NCI-H510A (cell line): ENCODE data around the gene ANKRD13D.

Experiments
- DNase-seq: peaks from one replicate; lab custom pipeline; 2025; lab: John Stamatoyannopoulos, UW

Gene ANKRD13D

GRCh38 chr11:67261946-67262681 lies 27.0 kb upstream of the ANKRD13D start:
- no peak for DNase-seq

DNA sequence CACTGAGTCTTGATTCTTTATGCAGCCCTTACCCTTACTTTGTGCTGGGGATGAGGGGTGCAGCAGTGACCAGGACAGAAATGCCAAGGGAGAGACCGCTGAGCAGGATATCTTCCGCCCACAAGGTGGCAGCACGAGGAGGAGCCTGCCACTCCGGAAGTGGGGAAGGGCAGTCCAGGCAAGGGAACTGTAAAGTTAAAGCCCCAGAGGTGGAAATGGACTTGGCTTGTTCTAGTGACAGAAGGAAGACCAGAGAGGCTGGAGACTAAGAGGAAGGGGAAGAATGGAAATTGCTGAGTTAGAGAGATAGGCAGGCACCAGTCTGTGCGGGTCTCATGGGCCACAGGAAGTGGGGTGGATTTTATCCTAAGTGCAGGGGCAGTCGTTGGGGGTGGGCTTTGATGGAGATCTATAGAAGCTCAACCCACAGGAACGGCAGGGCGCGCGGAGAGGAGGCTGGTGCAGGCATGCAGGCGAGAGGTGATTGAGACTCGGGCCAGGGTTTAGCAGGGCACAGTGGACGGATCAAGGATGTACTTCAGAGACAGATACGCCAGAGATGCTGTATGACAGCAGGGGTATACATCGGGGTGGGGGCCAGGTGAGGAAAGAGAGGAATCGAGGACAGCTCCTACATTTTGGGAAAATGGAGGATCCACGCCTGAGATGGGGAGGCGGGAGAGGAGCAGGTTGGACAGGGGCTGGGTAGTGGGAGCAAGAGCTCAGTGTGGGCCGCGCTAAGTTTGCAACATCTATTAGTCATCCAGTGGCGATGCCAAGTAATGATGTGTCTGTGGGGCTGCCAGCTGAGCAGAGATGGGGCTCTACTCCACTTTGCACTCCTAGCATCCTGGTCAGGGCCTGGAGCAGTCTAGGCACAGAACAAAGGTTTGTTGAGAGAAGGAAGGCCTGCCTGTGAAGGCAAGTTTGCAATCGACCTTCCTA lies 26.1 kb upstream of the ANKRD13D start:
- DNase-seq: peak; percentile 81

DNA sequence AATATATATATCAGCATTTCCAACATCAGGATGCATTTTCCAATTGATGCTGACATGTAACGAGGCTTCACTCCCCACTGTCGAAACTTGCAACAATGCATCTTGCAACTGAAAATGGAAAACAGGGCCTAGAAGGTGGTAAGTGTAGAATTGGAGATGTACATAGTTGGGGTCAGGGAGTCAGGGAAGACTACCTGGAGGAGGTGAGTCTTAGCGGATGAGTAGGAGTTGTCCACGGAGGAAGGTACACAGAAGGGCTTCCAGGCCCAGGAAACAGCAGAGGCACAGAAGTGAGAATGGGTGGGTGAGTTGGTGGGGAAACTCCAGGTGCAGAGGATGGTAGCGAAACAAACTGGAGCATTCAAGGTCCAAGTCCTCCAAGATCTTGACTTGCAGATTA lies 24.8 kb upstream of the ANKRD13D start:
- DNase-seq: no peak

GRCh38 chr11:67264877-67265632 lies 24.0 kb upstream of the ANKRD13D start:
- no peak for DNase-seq

GRCh38 chr11:67265633-67266448 lies 23.3 kb upstream of the ANKRD13D start:
- DNase-seq: peak; percentile 63

DNA sequence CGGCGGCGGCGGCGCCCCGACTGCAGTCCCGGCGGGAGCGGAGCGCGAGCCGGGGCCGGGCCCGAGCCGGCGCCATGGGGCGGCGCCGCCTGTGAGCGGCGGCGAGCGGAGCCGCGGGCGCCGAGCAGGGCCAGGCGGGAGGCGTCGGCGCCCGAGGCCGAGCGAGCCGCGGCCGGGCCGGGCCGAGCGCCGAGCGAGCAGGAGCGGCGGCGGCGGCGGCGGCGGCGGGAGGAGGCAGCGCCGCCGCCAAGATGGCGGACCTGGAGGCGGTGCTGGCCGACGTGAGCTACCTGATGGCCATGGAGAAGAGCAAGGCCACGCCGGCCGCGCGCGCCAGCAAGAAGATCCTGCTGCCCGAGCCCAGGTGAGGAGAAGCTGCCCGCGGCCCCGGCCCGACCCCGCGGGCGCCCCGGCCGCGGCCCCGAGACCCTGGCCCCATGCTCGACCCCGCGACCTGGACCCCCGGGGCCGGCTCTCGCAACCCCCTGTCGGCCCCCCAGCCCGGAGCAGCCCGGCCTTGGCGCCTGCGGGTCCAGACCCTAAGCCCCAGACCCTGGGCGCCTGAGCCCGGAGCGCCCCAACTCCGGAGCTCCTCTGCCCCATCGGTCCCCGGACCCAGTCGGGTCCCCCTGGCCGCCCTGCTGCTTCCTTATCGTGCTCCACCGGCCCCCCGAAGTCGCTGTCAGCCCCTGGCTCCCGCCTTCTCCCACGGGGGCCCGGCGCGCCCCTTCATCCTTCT lies 22.5 kb upstream of the ANKRD13D start, which contains the start of gene GRK2:
Gene GRK2, plus strand, starts transcription at position 25 of the 739 bp plus-strand sequence. Its CDS starts 227 bp downstream, at position 252.
- peak; percentile 62 for DNase-seq

DNA sequence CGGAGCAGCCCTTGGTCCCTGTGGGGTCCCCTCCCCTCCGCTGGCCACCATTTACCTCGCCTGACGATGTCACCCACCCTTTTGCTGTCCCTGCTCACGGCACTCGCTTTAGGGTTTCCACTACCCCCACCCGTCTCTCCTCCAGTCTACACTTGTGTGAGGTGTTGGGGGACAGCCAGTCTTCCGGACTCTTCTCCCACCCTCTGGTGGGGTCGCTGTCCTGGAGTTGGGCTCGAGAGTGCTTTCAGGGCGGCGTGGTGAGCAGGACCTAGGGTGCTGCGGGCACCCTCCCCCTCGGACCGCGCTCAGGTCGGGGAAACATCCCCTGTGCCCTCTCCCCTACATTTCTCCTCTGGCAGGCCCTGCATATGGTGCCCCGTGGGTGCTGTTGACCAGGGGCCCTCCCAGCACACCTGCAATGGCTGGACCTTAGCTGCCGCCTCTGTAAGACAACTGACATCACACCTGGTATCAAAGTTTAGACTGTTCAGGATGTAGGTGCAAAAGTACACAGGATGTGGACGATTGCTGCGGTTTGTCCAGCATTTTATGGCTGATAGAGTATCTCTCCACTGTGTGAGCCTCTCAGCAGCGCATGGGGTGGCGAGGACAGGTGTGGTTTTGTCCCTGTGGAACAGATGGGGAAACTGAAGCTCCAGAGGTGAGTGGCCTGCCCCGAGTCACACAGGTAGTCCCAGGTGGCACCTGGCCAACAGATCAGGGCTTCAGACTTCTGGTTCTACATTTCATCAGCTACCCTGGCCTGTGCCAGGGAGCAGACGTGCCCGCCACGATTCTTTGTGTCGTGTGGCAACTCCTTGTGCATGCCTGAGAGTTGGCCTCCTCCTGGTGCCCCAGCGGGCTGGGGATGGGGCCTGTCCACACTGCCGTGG lies 21.7 kb upstream of the ANKRD13D start:
- DNase-seq: peak; percentile 70

GRCh38 chr11:67268081-67268961 lies 20.8 kb upstream of the ANKRD13D start:
- DNase-seq: no peak

- DNase-seq: no peak
Measured at GRCh38 chr11:67268962-67269268, 20.2 kb upstream of the ANKRD13D start.

- DNase-seq: no peak
Measured at GRCh38 chr11:67269401-67270255, 19.5 kb upstream of the ANKRD13D start.

GRCh38 chr11:67270256-67271204 lies 18.6 kb upstream of the ANKRD13D start:
- no peak for DNase-seq

GRCh38 chr11:67271205-67271540 lies 17.9 kb upstream of the ANKRD13D start:
- DNase-seq: no peak

GRCh38 chr11:67271541-67272284 lies 17.4 kb upstream of the ANKRD13D start:
- no peak for DNase-seq

DNA sequence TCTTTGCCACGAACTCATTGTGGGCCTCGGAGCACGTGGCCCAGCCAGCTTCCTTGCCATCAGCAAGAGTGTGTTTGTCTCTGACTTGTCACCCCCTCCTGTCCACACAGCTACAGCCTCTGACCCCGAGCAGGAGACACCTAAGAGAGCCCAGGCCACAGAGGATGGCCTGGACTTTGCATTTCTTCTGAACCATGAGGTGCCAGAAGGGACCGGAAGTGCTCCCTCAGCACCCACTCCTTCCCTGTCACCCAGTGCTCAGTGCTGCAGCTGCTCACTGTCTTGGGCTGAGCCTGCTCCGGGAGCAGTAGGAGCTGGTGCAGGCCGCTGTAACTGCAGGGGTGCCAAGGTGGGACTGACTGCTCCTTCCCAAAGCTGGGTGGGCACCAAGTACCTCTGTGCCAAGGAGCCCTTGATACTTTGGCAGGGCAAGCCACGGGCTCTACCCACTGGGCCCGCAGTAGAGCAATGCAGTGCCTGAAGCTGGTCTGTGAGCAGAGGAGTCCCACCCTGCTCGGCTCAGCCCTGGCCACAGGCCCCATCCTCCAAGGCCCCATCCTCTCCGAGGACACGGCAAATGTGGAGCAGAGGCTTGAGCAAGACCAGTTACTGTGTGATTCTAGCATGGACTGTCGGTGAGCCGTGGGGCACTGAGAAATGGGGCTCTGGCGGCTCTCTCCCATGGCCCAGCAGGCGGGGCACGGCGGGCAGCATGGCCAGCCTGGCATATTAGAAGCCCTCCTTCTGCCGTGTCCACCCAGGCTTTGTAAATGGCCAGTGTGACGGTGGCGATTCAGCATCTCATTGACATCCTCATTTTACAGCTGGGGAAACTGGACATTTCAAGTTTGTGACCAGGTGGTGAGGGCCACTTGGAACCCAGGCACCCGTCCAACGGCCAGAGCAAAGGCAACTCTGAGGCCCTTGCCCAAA lies 16.5 kb upstream of the ANKRD13D start:
- no peak for DNase-seq
